ENCODE measurements around the gene PRSS8.

GRCh38 chr16:31087971-31088370 lies 47.6 kb downstream of the PRSS8 start:
- TF ChIP-seq CTCF (conservative IDR thresholded peaks at IDR 0.05 in 1 of 2, IDR thresholded peaks at IDR 0.05 in 1 of 2; ENCODE audit: extremely low read depth in 1 of 2, insufficient read depth in 1 of 2, low read depth in 1 of 2, low read length in 2 of 2) (no peak), EZH2 (IDR thresholded peaks at IDR 0.05; ENCODE audit: borderline replicate concordance, low read length) (no peak)

All from mammary epithelial cell (primary cell).